ENCODE results near the gene CLTB. TPM values are rescaled to one million over a fixed set of nuclear protein-coding genes. Genes with fewer than 3 reads are reported as not detected.

CLTB gene
- total and polyA plus RNA-seq, 2 of the 4 experiments (the other 2 are of a cell fraction) = 87.6 to 99.9 TPM

GRCh38 chr5:176454724-176455394, 38.5 kb upstream of the CLTB start:
- ChIA-PET CTCF (interaction anchor here (0.6 kb wide), 1 partner anchor 1861 kb away, joined by 3 read pairs; no protein-coding TSS in a partner anchor), POLR2A (ENCODE audit: unreplicated experiment) (no interaction called here)
- BruUV-seq (replicated peaks) = no TSS peak
- H2BK5ac ChIP-seq (ENCODE audit: low read depth, low read length, poor library complexity, severe bottlenecking) = no peak overlapping the region
- no peak overlapping the region for H3K4ac ChIP-seq (ENCODE audit: low read depth, low read length)
- no peak for TF ChIP-seq NFE2L2 (IDR thresholded peaks at IDR 0.05; ENCODE audit: low read depth, low read length)
- TF ChIP-seq MAZ (IDR thresholded peaks at IDR 0.05; ENCODE audit: borderline replicate concordance, low read depth, low read length) = no peak
- H3K9me1 ChIP-seq (ENCODE audit: insufficient read depth, low read length) = no peaks in the 10 kb centered on the region; the same call in 1 of the 2 replicates
- peaks cover 19 to 49% of the 10 kb centered on the region in 2 experiments for H3K79me1 ChIP-seq (ENCODE audit: low read depth in 1 of 2, low read length in 2 of 2)
- H3K23ac ChIP-seq (ENCODE audit: low read depth, low read length) = no peak overlapping the region
- intact Hi-C loops (cut with micrococcal nuclease) (no loop called here), in situ Hi-C loops (cut with MboI; ENCODE audit: low sequenced_read_pairs) (no loop called here), dilution Hi-C loops (cut with HindIII; ENCODE audit: low sequenced_read_pairs, unreplicated experiment) (no loop called here)
- no peak overlapping the region for H3K4me2 ChIP-seq (ENCODE audit: low read depth, low read length)
- H3K36me3 ChIP-seq (ENCODE audit: control insufficient read depth, insufficient read depth, low read length) = peaks cover 10% of the 10 kb centered on the region; the same call in 1 of the 2 replicates
- ATAC-seq (ENCODE audit: low read depth) (no peak), DNase-seq (no peak)
- H3K56ac ChIP-seq (ENCODE audit: extremely low read depth, insufficient read depth, low read length) = no peak overlapping the region
- H3K18ac ChIP-seq (ENCODE audit: low read depth, low read length) = no peak overlapping the region
- H4K5ac ChIP-seq (ENCODE audit: low read depth, low read length) = no peak overlapping the region
- no peak overlapping the region for H3K14ac ChIP-seq (replicated peaks; ENCODE audit: low read depth, low read length)
- H2BK120ac ChIP-seq (ENCODE audit: low read depth, low read length) = no peak overlapping the region
- no peak overlapping the region for H4K91ac ChIP-seq (ENCODE audit: insufficient read depth, low read depth, low read length)
- no peak overlapping the region for H4K8ac ChIP-seq (ENCODE audit: low read depth in 2 of 2, low read length in 2 of 2)
- H2AK9ac ChIP-seq (replicated peaks; ENCODE audit: low read depth, low read length, poor library complexity) = no peak overlapping the region
- H2AK5ac ChIP-seq (ENCODE audit: low read depth, low read length) = no peak overlapping the region
- H2BK20ac ChIP-seq (ENCODE audit: low read depth, low read length) = no peak overlapping the region
- no peak overlapping the region for H3K27ac ChIP-seq (ENCODE audit: insufficient read depth, low read length)
- no peak overlapping the region for H3K9ac ChIP-seq (ENCODE audit: low read depth, low read length)
- no peaks in the 10 kb centered on the region for H3K4me1 ChIP-seq (ENCODE audit: control insufficient read depth, insufficient read depth, low read length)
- H4K20me1 ChIP-seq (ENCODE audit: insufficient read depth, low read length) = peaks cover 39% of the 10 kb centered on the region
- no CpG with 5 or more reads among the region's 4 CpGs for WGBS, 2 experiments (ENCODE audit: extremely low coverage in 2 of 2, insufficient read length in 1 of 2)
- H3K9me3 ChIP-seq (ENCODE audit: control insufficient read depth, insufficient read depth, low read length) = no peaks in the 10 kb centered on the region
- no peaks in the 10 kb centered on the region for H3K27me3 ChIP-seq (ENCODE audit: control insufficient read depth, insufficient read depth, low read length)
- no peak overlapping the region for H2BK15ac ChIP-seq (ENCODE audit: low read depth, low read length)
- no peak overlapping the region for H2AFZ ChIP-seq (replicated peaks; ENCODE audit: low read length, poor library complexity)
- H3K4me3 ChIP-seq (ENCODE audit: insufficient read depth, low read depth, low read length) = no peak overlapping the region

Data from IMR-90 (cell line).